Activated CD4-positive, alpha-beta T cell treated with anti-CD3 and anti-CD28 coated beads for 36 hours (primary cell): ENCODE results near the gene TTC22. TPM values are rescaled to one million over a fixed set of nuclear protein-coding genes. Genes with fewer than 3 reads are reported as not detected.

Experiments used
- ATAC-seq: fragments of 200-7000 bp; cut with Tn5 transposase; one replicate; pipeline ENCODE4 v1.10.0; 2021; ENCODE audit warnings: mild to moderate bottlenecking, moderate library complexity
- CTCF ChIA-PET: fragments of 350-600 bp; sonication (Branson Sonifier 250); formaldehyde crosslinking; loops from one replicate; lab custom pipeline; 2021; ENCODE audit warnings: antibody characterized with exemption; lab: Charles Lee
- POLR2A ChIA-PET: fragments of 350-600 bp; sonication (Branson Sonifier 250); formaldehyde crosslinking; loops from one replicate; lab custom pipeline; 2021; ENCODE audit warnings: antibody characterized with exemption, inconsistent platforms; lab: Charles Lee
- DNase-seq: peaks from one replicate; pipeline ENCODE4 v3.0.0-alpha.2; 2020
- H3K27ac Mint-ChIP-seq: one replicate; pipeline ENCODE4 v1.8.0; 2021; ENCODE audit warnings: mixed read lengths
- H3K27me3 Mint-ChIP-seq: one replicate; pipeline ENCODE4 v1.8.0; 2021; ENCODE audit warnings: mixed read lengths
- H3K36me3 Mint-ChIP-seq: one replicate; pipeline ENCODE4 v1.8.0; 2021; ENCODE audit warnings: low read depth, mixed read lengths
- H3K4me1 Mint-ChIP-seq: one replicate; pipeline ENCODE4 v1.8.0; 2021; ENCODE audit warnings: mixed read lengths
- H3K4me3 Mint-ChIP-seq: one replicate; pipeline ENCODE4 v1.8.0; 2021; ENCODE audit warnings: mild to moderate bottlenecking, moderate library complexity, mixed read lengths
- H3K9me3 Mint-ChIP-seq: one replicate; pipeline ENCODE4 v1.8.0; 2021; ENCODE audit warnings: low read depth, mixed read lengths
- intact Hi-C, 2 experiments: fragments of 100-400 bp; cut with DNase I in 1 of 2; cut with micrococcal nuclease in 1 of 2; formaldehyde crosslinking; loops; one replicate each; pipeline versions ENCODE4 v1.14.2 to v1.15.1; 2022 to 2024; cut with DNase I, micrococcal nuclease
- total RNA-seq, 2 experiments: library from RNA; stranded (reverse); gene quantifications; one replicate each; pipeline ENCODE4 v1.2.3, GENCODE V29; 2021

The TTC22 gene
- total RNA-seq, 2 experiments from 2014 or later, result 4.1 to 4.2 TPM

DNA sequence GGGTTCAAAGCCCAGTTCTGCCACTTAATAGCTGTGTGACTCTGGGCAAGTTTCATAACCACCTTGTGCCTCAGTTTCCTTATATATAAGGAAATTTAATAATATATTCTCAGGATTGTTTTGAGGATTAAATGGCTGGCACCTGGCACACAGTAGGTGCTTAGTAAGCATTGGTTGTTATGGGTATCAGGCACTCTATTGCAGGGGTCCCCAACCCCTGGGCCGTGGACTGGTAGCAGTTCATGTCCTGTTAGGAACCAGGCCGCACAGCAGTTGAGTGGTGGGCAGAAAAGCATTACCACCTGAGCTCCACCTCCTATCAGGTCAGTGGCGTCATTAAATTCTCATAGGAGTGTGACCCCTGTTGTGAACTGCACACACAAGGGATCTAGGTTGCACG lies 55.3 kb downstream of the TTC22 start:
- no peak overlapping the region for H3K4me3 Mint-ChIP-seq
- POLR2A ChIA-PET, result no interaction called here
- intact Hi-C loops, result no loop called here
- H3K36me3 Mint-ChIP-seq, result peaks cover 14% of the 10 kb centered on the region
- H3K27ac Mint-ChIP-seq, result no peak overlapping the region
- ATAC-seq (no peak), DNase-seq (no peak)
- no peaks in the 10 kb centered on the region for H3K9me3 Mint-ChIP-seq
- H3K4me1 Mint-ChIP-seq, result no peaks in the 10 kb centered on the region
- CTCF ChIA-PET, result interaction anchor here (0.8 kb wide), 1 partner anchor 11 kb away, joined by 3 read pairs; no protein-coding TSS in a partner anchor
- no peaks in the 10 kb centered on the region for H3K27me3 Mint-ChIP-seq

- intact Hi-C loops, result no loop called here
- ATAC-seq, result no peak
- peaks cover 18% of the 10 kb centered on the region for H3K36me3 Mint-ChIP-seq
- H3K4me3 Mint-ChIP-seq, result no peak overlapping the region
- CTCF ChIA-PET, result no interaction called here
- POLR2A ChIA-PET, result no interaction called here
- H3K27me3 Mint-ChIP-seq, result no peaks in the 10 kb centered on the region
- no peaks in the 10 kb centered on the region for H3K9me3 Mint-ChIP-seq
- H3K4me1 Mint-ChIP-seq, result no peaks in the 10 kb centered on the region
- no peak overlapping the region for H3K27ac Mint-ChIP-seq
- DNase-seq, result no peak
Measured at GRCh38 chr1:54745274-54745673, 55.8 kb downstream of the TTC22 start.

GRCh38 chr1:54744696-54745095 lies 56.4 kb downstream of the TTC22 start:
- no peaks in the 10 kb centered on the region for H3K9me3 Mint-ChIP-seq
- ChIA-PET CTCF (no interaction called here), POLR2A (no interaction called here)
- no peak for ATAC-seq
- H3K27ac Mint-ChIP-seq, result no peak overlapping the region
- H3K4me3 Mint-ChIP-seq, result no peak overlapping the region
- no peak for DNase-seq
- H3K27me3 Mint-ChIP-seq, result no peaks in the 10 kb centered on the region
- no peaks in the 10 kb centered on the region for H3K4me1 Mint-ChIP-seq
- intact Hi-C loops, result no loop called here
- peaks cover 22% of the 10 kb centered on the region for H3K36me3 Mint-ChIP-seq

- Mint-ChIP-seq H3K36me3 (peaks cover 28% of the 10 kb centered on the region), H3K27ac (no peak overlapping the region), H3K27me3 (no peaks in the 10 kb centered on the region), H3K4me1 (no peaks in the 10 kb centered on the region), H3K4me3 (no peak overlapping the region), H3K9me3 (no peaks in the 10 kb centered on the region)
- ChIA-PET POLR2A (no interaction called here), CTCF (no interaction called here)
- intact Hi-C loops, result no loop called here
- DNase-seq (no peak), ATAC-seq (no peak)
Measured at GRCh38 chr1:54743416-54744226, 57.5 kb downstream of the TTC22 start.

DNA sequence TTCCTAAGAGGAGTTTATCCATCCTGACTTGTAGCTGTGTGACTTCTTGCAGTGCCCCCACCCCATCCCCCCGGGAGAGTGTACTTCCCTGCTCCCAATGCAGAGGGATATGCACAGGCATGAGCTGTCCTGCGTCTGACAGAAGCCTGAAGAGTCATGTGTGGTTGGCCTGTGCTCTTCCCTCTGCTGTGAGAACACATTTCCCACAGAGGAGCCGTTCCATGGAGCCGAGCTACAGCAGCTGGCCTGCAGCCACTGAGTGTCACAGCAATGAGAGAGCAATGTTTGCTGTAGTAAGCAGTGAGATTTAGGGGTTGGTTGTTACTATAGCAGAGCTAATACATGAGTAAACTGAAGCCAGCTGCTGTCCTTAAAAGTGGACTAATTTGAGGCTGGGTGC lies 58.8 kb downstream of the TTC22 start:
- peaks cover 37% of the 10 kb centered on the region for H3K36me3 Mint-ChIP-seq
- DNase-seq (no peak), ATAC-seq (no peak)
- intact Hi-C loops, result no loop called here
- ChIA-PET POLR2A (no interaction called here), CTCF (interaction anchor here (0.5 kb wide), 1 partner anchor 319 kb away, joined by 4 read pairs; no protein-coding TSS in a partner anchor)
- no peaks in the 10 kb centered on the region for H3K4me1 Mint-ChIP-seq
- no peak overlapping the region for H3K4me3 Mint-ChIP-seq
- no peaks in the 10 kb centered on the region for H3K9me3 Mint-ChIP-seq
- no peaks in the 10 kb centered on the region for H3K27me3 Mint-ChIP-seq
- no peak overlapping the region for H3K27ac Mint-ChIP-seq

- no peaks in the 10 kb centered on the region for H3K4me1 Mint-ChIP-seq
- no peak for ATAC-seq
- H3K36me3 Mint-ChIP-seq, result peaks cover 45% of the 10 kb centered on the region
- H3K4me3 Mint-ChIP-seq, result no peak overlapping the region
- ChIA-PET CTCF (interaction anchor here (0.5 kb wide), 1 partner anchor 318 kb away, joined by 4 read pairs; no protein-coding TSS in a partner anchor), POLR2A (no interaction called here)
- intact Hi-C loops, result no loop called here
- no peak overlapping the region for H3K27ac Mint-ChIP-seq
- no peak for DNase-seq
- H3K27me3 Mint-ChIP-seq, result no peaks in the 10 kb centered on the region
- no peaks in the 10 kb centered on the region for H3K9me3 Mint-ChIP-seq
Measured at GRCh38 chr1:54741531-54741930, 59.6 kb downstream of the TTC22 start.

- POLR2A ChIA-PET, result no interaction called here
- no peaks in the 10 kb centered on the region for H3K27me3 Mint-ChIP-seq
Measured at GRCh38 chr1:54738244-54738643, 62.9 kb downstream of the TTC22 start.

GRCh38 chr1:54736685-54737084 lies 64.4 kb downstream of the TTC22 start:
- Mint-ChIP-seq H3K27me3 (no peaks in the 10 kb centered on the region), H3K9me3 (no peaks in the 10 kb centered on the region), H3K4me1 (no peaks in the 10 kb centered on the region), H3K36me3 (peaks cover 51% of the 10 kb centered on the region), H3K27ac (no peak overlapping the region), H3K4me3 (no peak overlapping the region)
- no peak for DNase-seq
- intact Hi-C loops, result no loop called here
- ChIA-PET POLR2A (no interaction called here), CTCF (no interaction called here)
- ATAC-seq, result no peak

More at GRCh38 chr1:54738244-54738643, 62.9 kb downstream of the TTC22 start:
- no peak overlapping the region for H3K4me3 Mint-ChIP-seq
- CTCF ChIA-PET, result interaction anchor here (0.8 kb wide), 2 partner anchors 63 to 958 kb away, joined by 3 to 4 read pairs; partner anchors contain the start of gene TTC22
- intact Hi-C loops, result no loop called here
- no peaks in the 10 kb centered on the region for H3K9me3 Mint-ChIP-seq
- H3K4me1 Mint-ChIP-seq, result no peaks in the 10 kb centered on the region
- no peak overlapping the region for H3K27ac Mint-ChIP-seq
- no peak for DNase-seq
- ATAC-seq, result no peak
- peaks cover 53% of the 10 kb centered on the region for H3K36me3 Mint-ChIP-seq

Other genes with a start within 250 kb of the TTC22 start
- not detected for gene FAM151A, start 177.8 kb downstream of the TTC22 start, total RNA-seq
- gene MROH7, start 159.5 kb downstream of the TTC22 start, total RNA-seq, result under 1 TPM; 0.16 to 0.25 TPM
- 10 to 100 TPM; 34.4 to 36.1 TPM for gene TTC4, start 85.5 kb downstream of the TTC22 start, total RNA-seq
- gene PARS2, start 36.8 kb downstream of the TTC22 start, total RNA-seq, result 1 to 10 TPM; 6.3 to 6.8 TPM
- 10 to 100 TPM; 78.4 to 80.6 TPM for gene DHCR24, start 85.9 kb upstream of the TTC22 start, total RNA-seq
- not detected for gene TMEM61, start 179.3 kb upstream of the TTC22 start, total RNA-seq
- gene BSND, start 197.6 kb upstream of the TTC22 start, total RNA-seq, result not detected
- not detected for gene PCSK9, start 238.2 kb upstream of the TTC22 start, total RNA-seq